GM18499 (cell line): ENCODE results near the gene SMIM23.
"Not testable (repeated sequence)": the region's sequence is repeated elsewhere in the genome, so short reads cannot be mapped to it uniquely, and the experiment has no call there.

Experiments
- ATAC-seq: cut with Tn5 transposase; IDR thresholded peaks from one replicate; pipeline ENCODE4 v1.9.1; 2021; ENCODE audit warnings: moderate number of reproducible peaks; ENCODE audit not compliant: insufficient read depth, unreplicated experiment

SMIM23 gene

DNA sequence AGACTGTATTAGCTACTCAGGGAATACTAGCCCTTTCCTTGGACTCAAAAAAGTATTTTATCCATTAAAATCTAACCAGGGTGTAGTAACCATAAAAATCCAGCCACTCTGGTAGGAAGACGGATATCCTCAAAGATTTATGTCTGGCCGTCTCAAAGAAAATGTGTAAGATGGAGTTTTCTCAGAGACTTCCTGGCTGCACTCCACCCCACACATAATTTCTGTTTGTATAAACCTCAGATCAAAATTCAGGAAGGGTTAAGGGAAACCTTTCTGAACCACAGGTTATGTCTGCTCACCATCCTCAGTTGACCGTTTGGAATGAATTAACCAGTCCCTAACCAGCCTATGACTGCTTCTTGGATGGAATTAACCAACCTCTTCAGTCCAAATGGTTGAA, 13.8 kb upstream of the SMIM23 start:
- ATAC-seq, result no peak

- ATAC-seq, result no peak
These were observed 12.5 kb upstream of the SMIM23 start for GRCh38 chr5:171773106-171773505.

DNA sequence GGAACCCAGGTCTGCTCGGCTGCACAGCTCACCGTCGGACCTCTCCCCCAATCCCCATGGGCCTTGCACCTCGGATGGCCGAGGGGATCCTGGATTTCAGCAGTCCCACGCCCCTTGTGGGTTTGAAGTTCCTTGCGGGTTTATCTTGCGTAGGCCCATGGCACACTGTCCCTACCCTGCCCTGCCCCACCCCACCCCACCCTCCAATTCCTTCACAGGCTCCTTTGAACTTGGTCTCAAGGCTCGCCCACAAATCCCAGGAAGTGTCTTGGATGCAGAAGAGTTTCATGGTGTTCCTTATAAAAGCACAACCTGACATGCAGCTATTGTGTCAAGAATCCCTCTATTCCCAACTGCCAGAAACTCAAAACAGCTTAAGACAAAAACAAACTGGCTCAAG, 11.2 kb upstream of the SMIM23 start:
- no peak for ATAC-seq

- no peak for ATAC-seq
These were observed 9.4 kb upstream of the SMIM23 start for GRCh38 chr5:171776213-171776612.

GRCh38 chr5:171776770-171777759, 8.6 kb upstream of the SMIM23 start:
- ATAC-seq, result no peak

GRCh38 chr5:171781744-171782143, 3.9 kb upstream of the SMIM23 start:
- not testable (repeated sequence) for ATAC-seq

- no peak for ATAC-seq
These were observed 3.2 kb upstream of the SMIM23 start for GRCh38 chr5:171782332-171782966.

- no peak for ATAC-seq
These were observed 2.6 kb upstream of the SMIM23 start for GRCh38 chr5:171783051-171783450.

GRCh38 chr5:171789353-171789752, 3.7 kb downstream of the SMIM23 start:
- no peak for ATAC-seq

GRCh38 chr5:171790408-171790807, 4.8 kb downstream of the SMIM23 start:
- no peak for ATAC-seq

DNA sequence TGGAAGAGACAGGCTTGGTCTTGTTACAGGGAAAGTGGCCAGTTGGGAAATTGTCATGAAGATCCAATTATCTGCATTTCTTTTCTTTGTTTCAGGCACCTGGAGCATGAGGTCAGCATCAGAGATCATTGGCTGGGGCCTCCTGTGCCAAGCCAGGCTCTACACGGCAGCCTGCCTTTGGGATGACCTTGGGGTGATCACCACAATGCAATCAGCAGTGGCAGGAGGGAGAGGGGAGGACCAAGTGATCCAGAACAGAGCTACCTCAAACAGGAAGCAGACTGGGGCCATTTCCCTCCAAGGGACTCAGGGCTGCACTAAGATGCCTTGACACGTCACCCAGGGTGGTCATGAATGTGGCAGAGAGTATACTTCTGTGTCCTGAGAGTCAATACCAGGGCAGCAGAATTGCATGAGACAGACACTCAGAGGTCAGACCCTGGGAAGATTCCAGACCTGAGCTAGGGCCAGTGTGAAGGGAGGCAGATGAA, 8.9 kb downstream of the SMIM23 start:
- ATAC-seq, result no peak

GRCh38 chr5:171795381-171795780, 9.8 kb downstream of the SMIM23 start:
- no peak for ATAC-seq

GRCh38 chr5:171796436-171796835, 10.8 kb downstream of the SMIM23 start:
- ATAC-seq, result no peak

DNA sequence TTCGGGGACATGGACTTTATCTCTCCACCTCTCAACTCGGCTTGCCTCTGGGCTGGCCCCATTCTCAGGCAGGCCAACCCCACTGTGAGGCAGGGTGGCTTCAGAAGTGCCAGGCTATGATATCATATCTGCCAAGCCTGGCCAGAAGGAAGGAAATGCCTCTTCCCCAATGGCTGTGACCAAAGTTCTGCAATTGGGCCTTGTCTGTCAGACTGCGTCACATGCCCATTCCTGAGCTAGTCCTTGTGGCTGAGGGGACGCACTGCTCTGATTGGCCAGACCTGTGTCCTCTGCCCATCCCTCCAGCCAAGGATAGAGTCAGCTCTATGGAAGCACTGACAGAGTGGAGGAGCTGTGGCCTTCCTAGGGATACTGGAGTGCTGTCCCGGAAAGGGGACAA, 11.9 kb downstream of the SMIM23 start:
- no peak for ATAC-seq

- ATAC-seq, result no peak
These were observed 12.8 kb downstream of the SMIM23 start for GRCh38 chr5:171798418-171798817.

GRCh38 chr5:171801839-171802238, 16.2 kb downstream of the SMIM23 start:
- ATAC-seq, result no peak

DNA sequence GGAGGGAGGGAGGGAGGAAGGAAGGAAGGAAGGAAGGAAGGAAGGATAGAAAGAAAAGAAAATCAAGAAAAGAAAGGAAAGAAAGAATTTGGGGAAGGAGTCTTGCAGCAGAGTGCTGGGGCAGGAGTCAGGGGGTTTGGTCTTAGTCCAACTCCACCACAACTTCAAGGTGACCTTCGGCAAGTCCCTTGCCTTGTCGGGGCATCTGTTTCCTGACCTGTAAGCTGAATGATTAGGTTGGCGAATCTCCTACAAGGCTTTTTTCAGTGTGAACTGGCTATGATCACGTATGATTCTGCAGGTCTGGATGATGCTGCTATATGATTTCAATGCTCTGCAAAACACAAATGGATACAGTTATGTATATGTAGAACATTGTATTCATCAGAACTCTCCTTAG, 20.1 kb downstream of the SMIM23 start:
- ATAC-seq, result no peak

- no peak for ATAC-seq
These were observed 21.5 kb downstream of the SMIM23 start for GRCh38 chr5:171806976-171807747.

- no peak for ATAC-seq
These were observed 22.8 kb downstream of the SMIM23 start for GRCh38 chr5:171808453-171808852.

- ATAC-seq, result no peak
These were observed 23.3 kb downstream of the SMIM23 start for GRCh38 chr5:171808951-171809350.

- no peak for ATAC-seq
These were observed 24.6 kb downstream of the SMIM23 start for GRCh38 chr5:171810227-171810626.
